ENCODE results near the gene TCP10L. TPM values are rescaled to one million over a fixed set of nuclear protein-coding genes. Genes with fewer than 3 reads are reported as not detected.
A peak's percentile ranks its signal among the peaks of the same experiment; 100 is the strongest.
"Not testable (repeated sequence)": the region's sequence is repeated elsewhere in the genome, so short reads cannot be mapped to it uniquely, and the experiment has no call there.

The TCP10L gene
- total RNA-seq (2014; rRNA removed; shearing (Covaris generic)): 0.74 TPM in 1 of 2 replicates, not detected in the other

- no peak for DNase-seq (ENCODE audit: low spot score)
- in situ Hi-C loops (cut with HindIII; ENCODE audit: low sequenced_read_pairs): no loop called here
Observed at GRCh38 chr21:32585042-32585710, at the start of gene TCP10L. TSS of gene TCP10L (minus strand) at chr21:32585523. CDS start at chr21:32584304, 1,219 bp downstream.

GRCh38 chr21:32626621-32627196 lies 41.4 kb upstream of the TCP10L start:
- no peak for DNase-seq (ENCODE audit: low spot score)
- in situ Hi-C loops (cut with HindIII; ENCODE audit: low sequenced_read_pairs): no loop called here

GRCh38 chr21:32618218-32618617 lies 32.9 kb upstream of the TCP10L start:
- in situ Hi-C loops (cut with HindIII; ENCODE audit: low sequenced_read_pairs); DNase-seq (ENCODE audit: low spot score): not testable (repeated sequence)

- DNase-seq (ENCODE audit: low spot score): no peak
- in situ Hi-C loops (cut with HindIII; ENCODE audit: low sequenced_read_pairs): no loop called here
Observed at GRCh38 chr21:32613436-32614043, 28.2 kb upstream of the TCP10L start.

- no peak for DNase-seq (ENCODE audit: low spot score)
- in situ Hi-C loops (cut with HindIII; ENCODE audit: low sequenced_read_pairs): no loop called here
Observed at GRCh38 chr21:32612999-32613337, 27.6 kb upstream of the TCP10L start.

GRCh38 chr21:32612075-32612998 lies 27.0 kb upstream of the TCP10L start, which contains the start of gene CFAP298:
TSS of gene CFAP298 (minus strand) at chr21:32612377. CDS start at chr21:32612243, 134 bp downstream.
- DNase-seq (ENCODE audit: low spot score): peak; percentile 94
- in situ Hi-C loops (cut with HindIII; ENCODE audit: low sequenced_read_pairs): no loop called here

- in situ Hi-C loops (cut with HindIII; ENCODE audit: low sequenced_read_pairs): no loop called here
- DNase-seq (ENCODE audit: low spot score): no peak
Observed at GRCh38 chr21:32611471-32611997, 26.2 kb upstream of the TCP10L start.

- DNase-seq (ENCODE audit: low spot score); in situ Hi-C loops (cut with HindIII; ENCODE audit: low sequenced_read_pairs): not testable (repeated sequence)
Observed at GRCh38 chr21:32610940-32611339, 25.6 kb upstream of the TCP10L start.

- in situ Hi-C loops (cut with HindIII; ENCODE audit: low sequenced_read_pairs): no loop called here
Observed at GRCh38 chr21:32608851-32609250, 23.5 kb upstream of the TCP10L start.

GRCh38 chr21:32605469-32605868 lies 20.1 kb upstream of the TCP10L start:
- in situ Hi-C loops (cut with HindIII; ENCODE audit: low sequenced_read_pairs): no loop called here
- DNase-seq (ENCODE audit: low spot score): no peak

More at GRCh38 chr21:32608851-32609250, 23.5 kb upstream of the TCP10L start:
- no peak for DNase-seq (ENCODE audit: low spot score)

GRCh38 chr21:32604464-32604863 lies 19.1 kb upstream of the TCP10L start:
- peak; percentile 91 for DNase-seq (ENCODE audit: low spot score)
- in situ Hi-C loops (cut with HindIII; ENCODE audit: low sequenced_read_pairs): no loop called here

GRCh38 chr21:32603131-32603530 lies 17.8 kb upstream of the TCP10L start:
- in situ Hi-C loops (cut with HindIII; ENCODE audit: low sequenced_read_pairs): no loop called here

GRCh38 chr21:32602099-32602498 lies 16.8 kb upstream of the TCP10L start:
- DNase-seq (ENCODE audit: low spot score): peak; percentile 61
- in situ Hi-C loops (cut with HindIII; ENCODE audit: low sequenced_read_pairs): no loop called here

More at GRCh38 chr21:32603131-32603530, 17.8 kb upstream of the TCP10L start:
- DNase-seq (ENCODE audit: low spot score): no peak

GRCh38 chr21:32599526-32599925 lies 14.2 kb upstream of the TCP10L start:
- in situ Hi-C loops (cut with HindIII; ENCODE audit: low sequenced_read_pairs): no loop called here
- no peak for DNase-seq (ENCODE audit: low spot score)

- in situ Hi-C loops (cut with HindIII; ENCODE audit: low sequenced_read_pairs): no loop called here
- no peak for DNase-seq (ENCODE audit: low spot score)
Observed at GRCh38 chr21:32599091-32599490, 13.8 kb upstream of the TCP10L start.

- in situ Hi-C loops (cut with HindIII; ENCODE audit: low sequenced_read_pairs): no loop called here
- DNase-seq (ENCODE audit: low spot score): no peak
Observed at GRCh38 chr21:32597205-32597604, 11.9 kb upstream of the TCP10L start.

- in situ Hi-C loops (cut with HindIII; ENCODE audit: low sequenced_read_pairs): no loop called here
- DNase-seq (ENCODE audit: low spot score): no peak
Observed at GRCh38 chr21:32595431-32595830, 10.1 kb upstream of the TCP10L start.

GRCh38 chr21:32593690-32594089 lies 8.4 kb upstream of the TCP10L start:
- DNase-seq (ENCODE audit: low spot score): no peak
- in situ Hi-C loops (cut with HindIII; ENCODE audit: low sequenced_read_pairs): no loop called here

GRCh38 chr21:32592929-32593502 lies 7.7 kb upstream of the TCP10L start:
- in situ Hi-C loops (cut with HindIII; ENCODE audit: low sequenced_read_pairs): no loop called here
- no peak for DNase-seq (ENCODE audit: low spot score)
